Measurements from ENCODE around the gene LYRM7.
A peak's percentile ranks its signal among the peaks of the same experiment; 100 is the strongest.
"Not testable (repeated sequence)": the region's sequence is repeated elsewhere in the genome, so short reads cannot be mapped to it uniquely, and the experiment has no call there.

Gene LYRM7

GRCh38 chr5:131221008-131221703, 50.4 kb downstream of the LYRM7 start:
- DNase-seq (ENCODE audit: low read depth in 2 of 2): no peak

- DNase-seq (ENCODE audit: low read depth in 2 of 2): no peak
Observed at GRCh38 chr5:131221888-131222287, 51.1 kb downstream of the LYRM7 start.

- no peak for DNase-seq (ENCODE audit: low read depth in 2 of 2)
Observed at GRCh38 chr5:131222731-131223130, 52.0 kb downstream of the LYRM7 start.

- no peak for DNase-seq (ENCODE audit: low read depth in 2 of 2)
Observed at GRCh38 chr5:131223751-131224386, 53.1 kb downstream of the LYRM7 start.

GRCh38 chr5:131224387-131225201, 53.9 kb downstream of the LYRM7 start:
- DNase-seq (ENCODE audit: low read depth in 2 of 2): no peak

GRCh38 chr5:131225282-131225974, 54.7 kb downstream of the LYRM7 start:
- no peak for DNase-seq (ENCODE audit: low read depth in 2 of 2)

GRCh38 chr5:131226899-131227298, 56.2 kb downstream of the LYRM7 start:
- DNase-seq (ENCODE audit: low read depth in 2 of 2): no peak

GRCh38 chr5:131228646-131229045, 57.9 kb downstream of the LYRM7 start:
- no peak for DNase-seq (ENCODE audit: low read depth in 2 of 2)

GRCh38 chr5:131229623-131230022, 58.9 kb downstream of the LYRM7 start:
- no peak for DNase-seq (ENCODE audit: low read depth in 2 of 2)

- DNase-seq (ENCODE audit: low read depth in 2 of 2): no peak
Observed at GRCh38 chr5:131230406-131230805, 59.7 kb downstream of the LYRM7 start.

- DNase-seq (ENCODE audit: low read depth in 2 of 2): no peak
Observed at GRCh38 chr5:131239686-131240085, 68.9 kb downstream of the LYRM7 start.

GRCh38 chr5:131242728-131243255, 72.0 kb downstream of the LYRM7 start:
- no peak for DNase-seq (ENCODE audit: low read depth in 2 of 2)

GRCh38 chr5:131245312-131245711, 74.6 kb downstream of the LYRM7 start:
- no peak for DNase-seq (ENCODE audit: low read depth in 2 of 2)

- no peak for DNase-seq (ENCODE audit: low read depth in 2 of 2)
Observed at GRCh38 chr5:131245948-131246347, 75.2 kb downstream of the LYRM7 start.

- DNase-seq (ENCODE audit: low read depth in 2 of 2): no peak
Observed at GRCh38 chr5:131246504-131246903, 75.8 kb downstream of the LYRM7 start.

GRCh38 chr5:131250751-131251475, 80.2 kb downstream of the LYRM7 start:
- no peak for DNase-seq (ENCODE audit: low read depth in 2 of 2)

GRCh38 chr5:131252824-131253171, 82.1 kb downstream of the LYRM7 start:
- peak in 1 of 2 donors; percentile 65 for DNase-seq (ENCODE audit: low read depth in 2 of 2)

- DNase-seq (ENCODE audit: low read depth in 2 of 2): not testable (repeated sequence)
Observed at GRCh38 chr5:131254025-131254424, 83.3 kb downstream of the LYRM7 start.

GRCh38 chr5:131254741-131255140, 84.0 kb downstream of the LYRM7 start:
- DNase-seq (ENCODE audit: low read depth in 2 of 2): no peak
